NCI-H524 (cell line): ENCODE results near the gene ARGLU1.

Experiments
- DNase-seq, 2 experiments: peaks; one replicate each; lab custom pipeline; 2025; lab: John Stamatoyannopoulos, UW

The ARGLU1 gene

GRCh38 chr13:106500445-106500844 is 67.5 kb downstream of the ARGLU1 start:
- DNase-seq, result no peak

DNA sequence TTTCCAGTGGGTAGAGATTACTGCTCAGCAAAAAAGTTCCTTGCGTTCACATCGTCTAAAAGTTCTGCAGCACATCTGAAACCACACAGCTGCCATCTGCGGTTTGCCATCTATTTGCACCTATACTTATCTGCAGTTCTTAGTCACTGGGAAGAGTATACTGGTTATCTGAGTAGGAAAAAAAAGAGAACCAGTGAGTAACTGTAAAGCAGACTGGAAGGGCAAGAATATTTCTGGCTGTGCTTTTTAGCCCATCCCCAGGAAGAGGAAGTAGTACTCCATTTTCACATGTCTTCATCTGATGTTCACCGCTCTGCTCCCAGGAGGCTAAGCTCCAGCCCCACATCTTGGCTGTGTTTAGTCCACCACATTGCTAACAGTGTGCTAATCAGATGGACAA is 68.0 kb downstream of the ARGLU1 start:
- DNase-seq, result no peak

GRCh38 chr13:106499113-106499512 is 68.8 kb downstream of the ARGLU1 start:
- no peak for DNase-seq

GRCh38 chr13:106498571-106498970 is 69.4 kb downstream of the ARGLU1 start:
- DNase-seq, result no peak

GRCh38 chr13:106498158-106498557 is 69.8 kb downstream of the ARGLU1 start:
- DNase-seq, result no peak

- no peak for DNase-seq
Measured at GRCh38 chr13:106497079-106497478, 70.9 kb downstream of the ARGLU1 start.

DNA sequence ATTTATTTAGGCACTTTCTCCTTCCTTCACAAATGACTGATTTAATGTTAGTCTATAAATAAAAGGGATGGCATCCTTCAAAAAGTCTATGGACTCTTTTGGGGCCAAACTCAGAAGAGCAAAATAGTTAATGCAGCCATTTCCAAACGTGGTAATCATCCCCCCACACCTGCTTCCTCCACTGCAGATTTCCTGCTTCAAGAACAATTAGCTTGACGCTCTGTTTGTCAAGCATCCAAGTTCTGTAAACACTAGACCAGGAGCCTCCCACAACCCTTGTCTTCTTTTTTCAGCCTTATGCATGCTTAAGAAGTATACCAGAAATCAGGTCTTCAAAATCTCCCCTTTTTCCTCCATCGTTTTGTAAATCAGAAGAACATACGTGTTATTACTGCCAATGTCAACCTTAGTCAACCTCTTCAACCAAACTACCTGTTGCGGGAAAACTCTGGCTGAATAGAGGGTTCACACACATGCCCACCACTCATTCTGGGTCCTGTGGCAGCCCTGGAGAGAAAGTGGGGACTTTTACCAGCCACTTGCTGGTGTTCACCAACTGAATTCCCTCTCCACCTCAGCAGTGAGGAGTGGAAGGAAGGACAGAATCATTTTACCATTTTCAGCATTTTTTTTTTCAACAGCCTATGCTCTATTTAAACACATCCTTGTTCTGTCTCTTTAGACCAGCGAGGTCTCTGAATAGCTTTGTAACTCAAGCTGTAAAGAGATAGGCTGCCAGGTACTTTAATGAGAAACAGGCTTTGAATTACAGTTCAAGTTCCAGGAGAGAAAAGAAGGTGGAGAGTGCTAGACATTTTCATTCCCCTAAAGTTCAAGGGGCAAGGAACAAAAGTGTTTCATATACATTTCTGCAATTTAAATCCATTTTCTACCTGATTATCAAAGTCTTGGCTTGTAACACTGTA is 71.6 kb downstream of the ARGLU1 start:
- DNase-seq, result no peak

- DNase-seq, result no peak
Measured at GRCh38 chr13:106494936-106495335, 73.0 kb downstream of the ARGLU1 start.

- no peak for DNase-seq
Measured at GRCh38 chr13:106494506-106494905, 73.4 kb downstream of the ARGLU1 start.

DNA sequence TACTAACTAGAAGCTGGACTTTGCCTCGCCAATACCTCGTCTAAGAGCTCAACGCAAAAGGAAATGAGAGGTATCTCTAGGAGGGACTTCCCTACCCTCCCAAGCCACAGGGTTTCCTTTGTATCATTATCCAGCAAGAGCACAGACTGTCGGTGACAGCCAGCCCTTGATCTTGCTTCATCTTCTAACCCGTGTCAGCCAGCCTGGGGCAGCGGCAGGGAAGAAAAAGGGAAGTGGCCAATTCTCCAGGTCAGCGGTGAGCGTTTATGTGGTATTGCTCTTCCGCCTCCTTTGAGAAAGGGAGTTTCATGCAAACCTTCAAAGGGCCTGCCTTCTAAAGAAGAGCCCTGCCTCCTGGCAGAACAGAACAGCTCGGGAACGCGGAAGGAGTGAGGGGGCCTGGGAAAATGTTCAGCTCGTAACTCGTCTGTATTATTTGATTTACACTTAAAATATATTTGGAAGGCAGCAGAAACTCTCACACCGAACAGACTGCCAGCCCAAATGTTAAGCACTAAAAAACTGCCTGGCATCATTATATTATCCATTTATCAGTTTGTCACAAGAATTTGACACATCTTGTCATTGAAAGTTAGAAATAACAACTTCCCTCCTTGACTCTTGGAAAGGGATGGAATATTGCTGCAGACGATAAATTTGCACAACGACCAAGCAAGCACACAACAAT is 74.3 kb downstream of the ARGLU1 start:
- DNase-seq, result no peak

DNA sequence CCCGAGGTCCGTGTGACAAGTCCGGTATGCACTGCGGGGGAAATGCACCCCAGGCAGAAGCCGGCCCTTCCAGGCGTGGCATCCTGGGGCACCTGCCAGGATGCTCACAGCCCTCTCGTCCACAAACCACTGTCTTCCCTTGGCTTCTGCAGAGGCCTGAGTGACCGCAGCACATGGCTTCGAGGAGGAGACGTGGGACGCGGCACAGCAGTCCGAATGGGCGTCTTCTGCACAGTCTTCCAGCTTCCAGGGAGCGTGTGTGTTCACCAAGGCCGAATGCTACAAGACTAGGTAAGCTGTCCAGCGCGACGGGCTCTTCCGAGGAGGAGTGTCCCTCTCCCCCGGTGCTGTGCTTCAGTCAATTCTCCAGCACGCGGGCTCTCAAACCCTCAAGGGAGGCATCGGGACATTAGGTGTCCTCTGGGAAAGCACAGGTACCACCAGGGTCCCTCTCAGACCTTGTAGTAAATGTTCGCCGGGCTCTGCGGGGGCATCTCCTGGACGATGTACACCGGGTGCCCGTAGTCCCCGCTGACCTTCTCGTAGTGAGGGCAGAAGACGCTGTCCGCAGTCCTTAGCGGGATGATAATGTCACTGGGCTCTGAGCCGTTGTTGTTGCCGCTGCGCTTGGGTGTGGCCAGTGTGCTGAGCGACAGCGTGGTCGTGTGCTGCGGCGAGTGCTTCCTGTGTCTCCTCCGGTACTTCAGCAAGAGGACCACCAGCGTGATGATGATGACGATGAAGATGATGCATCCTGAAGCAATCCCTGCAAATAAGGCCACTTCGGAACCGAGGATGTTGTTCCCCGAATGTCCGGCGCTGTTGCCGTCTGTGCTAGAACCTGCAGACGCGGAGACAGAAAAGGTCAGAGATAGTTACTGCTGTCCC is 75.1 kb downstream of the ARGLU1 start:
- DNase-seq, result no peak

GRCh38 chr13:106491928-106492587 is 75.9 kb downstream of the ARGLU1 start:
- DNase-seq, result no peak
